IPS DF 19.7 (cell line): Measurements from ENCODE around the gene PLOD1.
"Not testable (repeated sequence)": the region's sequence is repeated elsewhere in the genome, so short reads cannot be mapped to it uniquely, and the experiment has no call there.

ENCODE experiments used
- DNase-seq: peaks from one replicate; pipeline ENCODE4 v3.0.0-alpha.2; 2013; ENCODE audit warnings: low read depth, low spot score

The PLOD1 gene

DNA sequence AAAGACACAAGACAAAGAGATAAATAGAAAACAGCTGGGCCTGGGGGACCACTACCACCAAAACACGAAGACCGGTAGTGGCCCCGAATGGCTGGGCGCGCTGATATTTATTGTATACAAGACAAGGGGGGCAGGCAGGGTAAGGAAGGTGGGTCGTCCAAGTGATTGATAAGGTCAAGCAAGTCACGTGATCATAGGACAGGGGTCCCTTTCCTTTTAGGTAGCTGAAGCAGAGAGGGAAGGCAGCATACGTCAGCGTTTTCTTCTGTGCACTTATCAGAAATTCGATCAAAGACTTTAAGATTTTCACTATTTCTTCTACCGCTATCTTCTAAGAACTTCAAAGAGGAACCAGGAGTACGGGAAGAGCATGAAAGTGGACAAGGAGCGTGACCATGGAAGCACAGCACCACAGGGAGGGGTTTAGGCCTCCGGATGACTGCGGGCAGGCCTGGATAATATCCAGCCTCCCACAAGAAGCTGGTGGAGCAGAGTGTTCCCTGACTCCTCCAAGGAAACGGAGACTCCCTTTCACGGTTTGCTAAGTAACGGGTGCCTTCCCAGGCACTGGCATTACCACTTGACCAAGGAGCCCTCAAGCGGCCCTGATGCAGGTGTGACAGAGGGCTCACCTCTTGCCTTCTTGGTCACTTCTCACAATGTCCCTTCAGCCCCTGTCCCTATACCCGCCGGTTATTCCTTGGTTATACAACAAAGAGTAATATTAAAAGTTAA lies 21.9 kb upstream of the PLOD1 start:
- DNase-seq, result not testable (repeated sequence)

DNA sequence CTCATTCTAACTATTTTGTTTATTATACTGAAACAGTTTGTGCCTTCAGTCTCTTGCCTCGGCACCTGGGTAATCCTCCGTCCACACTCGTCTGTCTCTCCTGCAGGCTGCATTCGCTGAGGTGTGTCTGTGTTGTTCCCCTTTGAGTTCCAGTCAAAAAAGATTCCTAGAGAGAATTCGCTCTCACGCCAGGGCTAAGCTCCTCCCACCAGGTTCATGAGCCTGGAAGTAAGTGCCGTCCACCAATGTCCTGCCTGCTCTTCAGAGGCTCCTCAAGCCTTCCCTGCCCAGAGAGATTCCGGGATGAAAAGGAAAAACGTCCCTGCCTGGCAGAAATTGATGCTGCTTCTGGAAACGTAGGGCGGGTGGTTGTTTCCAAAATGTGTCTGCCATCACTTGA lies 21.2 kb upstream of the PLOD1 start:
- DNase-seq, result no peak

DNA sequence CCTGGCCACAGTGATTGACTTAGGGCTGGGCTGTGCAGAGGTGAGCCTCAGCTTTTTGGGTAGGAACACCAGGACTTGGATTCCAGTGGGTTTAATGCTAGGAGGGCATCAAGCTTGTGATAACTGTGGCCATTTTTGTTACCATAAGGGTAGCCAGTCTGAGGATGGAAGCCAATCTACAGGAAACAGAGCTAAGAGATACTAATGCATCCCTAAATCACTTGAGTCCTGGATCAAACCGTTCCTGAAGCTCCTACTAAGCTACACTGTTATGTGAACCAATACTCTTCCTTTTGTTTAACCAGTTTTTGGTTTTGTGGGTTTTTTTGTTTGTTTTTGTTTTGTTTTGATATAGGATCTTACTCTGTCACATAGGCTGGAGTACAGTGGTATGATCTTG lies 20.5 kb upstream of the PLOD1 start:
- no peak for DNase-seq

DNA sequence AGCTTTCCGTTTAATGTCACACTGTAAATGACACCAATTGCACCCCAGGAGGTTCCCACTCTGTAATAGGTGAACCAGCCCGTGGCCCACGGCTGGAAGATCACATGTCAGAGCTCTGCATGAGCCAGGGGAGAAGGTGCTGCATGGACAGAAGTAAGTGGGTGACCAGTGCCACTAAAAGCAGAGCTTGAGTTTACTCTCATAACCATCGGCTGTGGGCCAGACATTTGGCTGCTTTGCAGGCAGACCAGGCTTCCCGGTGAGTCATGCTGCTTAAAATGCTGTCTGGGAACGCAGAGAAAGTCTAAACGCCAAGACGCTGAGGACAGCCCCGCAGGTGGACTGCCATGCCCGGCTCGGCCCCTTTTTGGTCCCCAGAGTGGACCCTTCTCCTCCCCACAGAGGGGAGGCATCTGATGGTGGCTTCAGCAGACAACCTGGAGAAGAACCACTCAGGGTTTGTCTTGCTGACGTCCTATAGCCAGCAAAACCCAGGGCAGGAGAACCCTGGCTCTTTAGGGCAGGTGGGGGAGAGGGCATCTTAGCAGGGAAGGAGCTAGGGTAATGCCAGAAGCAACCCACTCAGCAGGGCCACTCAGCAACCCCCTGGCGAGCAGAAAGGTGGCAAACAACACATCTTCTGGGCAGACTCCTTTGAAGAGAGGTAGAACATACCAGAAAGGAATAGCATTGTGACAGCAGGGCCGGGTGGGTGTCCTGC lies 15.6 kb upstream of the PLOD1 start:
- no peak for DNase-seq

DNA sequence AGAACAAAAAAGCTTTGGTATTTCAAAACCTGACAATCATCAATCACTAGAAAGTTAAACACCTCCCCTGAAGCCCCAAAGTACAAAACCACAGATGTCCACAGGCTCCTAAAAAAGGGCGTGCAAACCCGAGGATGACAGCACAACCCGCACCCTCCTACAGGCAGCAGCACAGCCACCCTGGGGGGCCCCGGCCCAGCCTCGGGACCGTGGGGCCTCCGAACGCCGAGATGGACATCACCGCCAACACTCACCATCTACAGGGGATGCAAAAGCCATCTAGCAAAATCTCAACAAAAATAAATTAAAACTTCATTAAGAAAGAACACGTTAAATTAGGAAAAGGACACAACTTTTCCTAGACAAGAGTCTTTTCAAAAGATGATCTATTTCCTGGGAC lies 14.9 kb upstream of the PLOD1 start:
- DNase-seq, result no peak

DNA sequence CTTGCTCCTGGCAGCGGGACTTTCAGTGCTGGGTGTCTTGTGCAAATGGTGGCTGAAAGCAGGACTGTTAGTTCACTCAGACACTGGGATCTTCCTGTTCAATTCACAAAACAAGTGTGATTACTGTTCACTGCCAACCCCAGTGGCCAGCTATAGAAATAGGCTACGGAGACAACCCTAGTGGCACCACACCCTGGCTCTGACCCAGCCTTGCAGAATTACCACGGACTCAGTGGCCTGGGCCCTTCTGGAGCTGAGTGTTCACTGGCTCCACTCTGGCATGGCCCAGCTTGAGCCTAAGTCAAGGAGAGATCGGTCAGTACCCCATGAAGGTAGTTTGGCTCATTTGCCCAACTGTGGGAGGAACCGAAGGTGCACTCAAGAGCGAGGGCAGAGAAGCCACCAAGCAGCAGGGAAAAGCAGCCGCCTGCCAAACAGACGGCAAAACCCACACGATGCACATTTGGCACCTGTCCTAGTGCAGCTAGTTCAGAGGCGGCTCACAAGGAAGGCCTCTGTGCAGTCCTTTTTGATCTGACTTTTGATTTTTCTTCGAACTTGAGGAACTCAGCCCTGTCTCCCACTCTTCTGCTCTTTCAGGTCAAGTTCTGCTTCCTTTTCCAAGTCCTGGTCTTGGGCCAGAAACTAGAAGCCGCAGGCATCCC lies 14.1 kb upstream of the PLOD1 start:
- DNase-seq, result no peak

DNA sequence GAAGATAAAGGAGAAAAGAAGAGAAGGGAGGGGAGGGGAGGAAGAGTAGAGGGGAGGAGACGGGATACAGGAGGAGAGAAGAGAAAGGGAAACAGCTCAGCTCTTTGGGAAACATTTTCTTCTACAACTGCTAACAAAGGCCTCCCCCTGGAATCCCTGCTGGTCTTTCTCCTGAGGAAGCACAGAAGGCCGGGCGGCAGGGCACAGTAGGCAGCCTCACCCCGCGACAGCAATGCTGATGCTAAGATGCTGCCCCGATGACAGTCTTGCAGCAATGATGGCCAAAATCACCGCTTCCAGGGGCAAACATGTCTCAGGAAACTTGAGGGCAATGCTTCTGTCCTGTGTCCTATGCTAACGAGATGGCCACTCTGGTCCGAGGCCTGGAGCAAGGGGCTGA lies 13.5 kb upstream of the PLOD1 start:
- no peak for DNase-seq

DNA sequence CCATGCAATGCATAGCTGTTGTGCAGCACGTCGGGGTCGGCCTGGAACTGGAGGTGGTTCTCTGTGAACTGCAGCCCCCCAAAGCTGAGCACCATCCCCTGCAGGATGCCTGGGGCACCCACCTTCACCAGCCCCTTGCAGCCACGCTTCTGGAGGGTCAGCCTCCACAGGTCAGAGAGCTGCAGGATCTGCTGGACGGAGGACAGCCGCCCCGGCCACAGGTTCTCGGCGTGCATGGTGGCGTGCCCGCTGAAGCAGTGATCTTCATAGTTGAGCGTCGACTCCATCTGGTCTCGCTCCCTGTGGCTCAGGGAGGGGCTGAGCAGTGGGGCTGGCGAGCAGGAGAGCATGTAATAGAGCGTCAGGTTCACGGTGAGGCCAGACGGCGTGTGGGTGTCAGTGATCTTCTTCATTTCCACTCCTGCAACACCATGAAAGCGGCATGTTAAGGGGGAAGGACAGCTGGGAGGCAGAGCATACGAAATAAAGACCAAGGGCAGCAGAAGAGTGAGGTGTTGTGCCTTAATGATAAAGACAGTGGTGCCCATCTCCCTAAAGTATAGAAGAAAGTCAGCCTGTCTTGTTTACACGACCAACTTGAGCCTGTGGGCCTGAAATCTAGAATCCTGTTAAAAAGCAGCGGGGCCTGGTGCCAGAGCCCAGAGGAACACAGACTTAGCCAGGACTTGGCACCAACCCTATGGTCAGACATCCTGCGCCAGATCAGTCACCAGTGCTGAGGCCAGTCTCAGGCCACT lies 11.3 kb upstream of the PLOD1 start:
- DNase-seq, result no peak

DNA sequence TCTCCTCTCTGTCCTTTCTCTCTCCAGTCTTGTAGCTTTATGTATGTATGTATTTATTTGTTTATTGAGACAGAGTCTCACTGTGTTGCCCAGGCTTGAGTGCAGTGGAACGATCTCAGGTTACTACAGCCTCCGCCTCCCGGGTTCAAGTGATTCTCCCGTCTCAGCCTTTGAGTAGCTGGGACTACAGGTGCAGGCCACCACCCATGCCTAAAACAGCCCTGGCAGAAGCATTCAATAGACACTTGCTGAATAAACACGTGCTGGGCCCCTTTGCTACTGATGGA lies 10.7 kb upstream of the PLOD1 start:
- DNase-seq, result no peak

DNA sequence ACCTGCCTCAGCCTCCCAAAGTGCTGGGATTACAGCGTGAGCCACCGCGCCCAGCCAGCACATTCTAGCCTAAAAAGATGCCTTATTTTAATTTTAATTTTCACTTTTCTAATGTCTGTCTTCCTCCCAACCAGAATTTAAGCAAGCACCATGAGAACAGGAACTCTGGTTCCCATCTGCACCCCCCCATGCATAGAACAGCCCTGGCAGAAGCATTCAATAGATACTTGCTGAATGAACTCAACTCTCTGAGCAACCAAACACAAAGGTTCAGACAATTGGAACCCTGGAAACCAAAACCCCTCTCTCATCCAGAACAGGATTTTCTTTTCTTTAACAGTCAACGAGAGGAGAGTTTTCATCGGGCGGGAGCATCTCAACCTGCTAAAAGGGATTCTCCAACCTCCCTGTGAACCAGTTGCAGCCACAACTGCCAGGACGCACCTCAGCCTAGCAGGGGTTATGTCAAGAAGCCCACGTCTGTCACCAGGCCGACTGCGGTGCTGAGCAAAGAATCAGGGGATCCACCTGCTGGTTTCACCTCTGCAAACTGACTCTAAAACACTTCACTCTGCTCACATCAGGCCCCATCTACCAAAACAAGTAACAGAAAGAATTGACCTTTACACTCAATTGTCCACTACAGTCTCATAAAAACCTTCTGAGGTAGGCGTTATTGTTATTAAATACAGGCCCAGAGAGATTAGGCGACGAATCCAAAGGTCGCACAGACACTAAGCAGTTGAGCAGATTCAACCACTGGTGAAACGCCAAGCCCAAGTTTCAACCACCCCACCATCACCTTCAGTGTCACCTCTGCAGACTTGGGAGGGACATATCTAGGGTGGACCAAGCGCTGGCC lies 10.0 kb upstream of the PLOD1 start:
- no peak for DNase-seq

DNA sequence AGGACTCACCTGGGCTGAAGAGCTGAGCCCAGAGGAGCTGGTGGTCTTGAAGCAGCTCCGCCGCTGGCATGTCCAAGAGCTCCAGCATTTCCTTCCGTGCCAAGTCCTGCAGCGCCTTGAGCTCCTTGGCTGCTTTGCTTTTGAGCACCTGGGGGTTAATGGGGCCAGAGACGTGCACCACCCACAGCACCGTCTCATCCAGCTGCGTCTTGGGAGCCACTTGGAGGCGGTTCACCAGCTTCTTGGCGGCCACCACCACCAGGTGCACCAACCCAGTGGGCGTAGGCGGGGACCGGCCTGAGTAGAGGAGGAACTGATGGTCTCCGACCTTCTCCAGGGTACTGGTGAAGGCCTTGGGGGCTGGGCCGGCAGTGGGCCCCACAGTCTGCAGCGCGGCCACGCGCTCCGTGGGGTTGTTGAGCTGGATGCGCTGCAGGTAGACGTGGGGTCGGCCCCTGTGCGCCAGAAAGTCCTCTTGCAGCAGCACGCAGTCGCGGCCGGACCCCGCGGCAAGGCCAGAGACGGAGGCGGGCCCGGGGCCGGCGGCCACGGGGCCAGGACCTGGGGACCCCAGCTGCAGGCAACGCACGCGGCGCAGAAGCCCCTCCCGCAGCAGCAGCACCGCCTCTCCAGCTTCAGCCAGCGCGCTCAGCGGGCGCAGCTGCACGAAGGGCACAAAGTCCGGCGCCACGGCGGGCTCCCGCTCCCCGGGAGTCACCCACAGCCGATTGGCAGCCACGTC lies 9.2 kb upstream of the PLOD1 start:
- DNase-seq, result not testable (repeated sequence)

DNA sequence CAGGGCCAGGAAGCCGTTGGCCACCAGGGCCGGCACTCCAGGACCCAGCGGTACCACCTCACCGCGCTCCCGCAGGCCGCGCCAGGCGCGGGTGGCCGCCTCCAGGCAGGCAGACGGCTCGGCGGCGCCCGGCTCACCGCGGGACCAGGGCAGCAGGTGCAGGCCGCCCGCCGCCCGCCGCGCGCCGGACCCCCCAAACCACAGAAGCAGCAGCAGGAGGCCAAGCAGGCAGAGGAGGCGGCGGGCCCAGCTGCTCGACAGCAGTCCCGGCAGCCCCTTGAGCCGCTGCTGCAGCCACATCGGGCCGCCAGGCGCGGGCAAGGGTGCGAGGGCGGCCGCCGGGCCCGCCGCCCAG lies 8.6 kb upstream of the PLOD1 start:
- DNase-seq, result no peak

DNA sequence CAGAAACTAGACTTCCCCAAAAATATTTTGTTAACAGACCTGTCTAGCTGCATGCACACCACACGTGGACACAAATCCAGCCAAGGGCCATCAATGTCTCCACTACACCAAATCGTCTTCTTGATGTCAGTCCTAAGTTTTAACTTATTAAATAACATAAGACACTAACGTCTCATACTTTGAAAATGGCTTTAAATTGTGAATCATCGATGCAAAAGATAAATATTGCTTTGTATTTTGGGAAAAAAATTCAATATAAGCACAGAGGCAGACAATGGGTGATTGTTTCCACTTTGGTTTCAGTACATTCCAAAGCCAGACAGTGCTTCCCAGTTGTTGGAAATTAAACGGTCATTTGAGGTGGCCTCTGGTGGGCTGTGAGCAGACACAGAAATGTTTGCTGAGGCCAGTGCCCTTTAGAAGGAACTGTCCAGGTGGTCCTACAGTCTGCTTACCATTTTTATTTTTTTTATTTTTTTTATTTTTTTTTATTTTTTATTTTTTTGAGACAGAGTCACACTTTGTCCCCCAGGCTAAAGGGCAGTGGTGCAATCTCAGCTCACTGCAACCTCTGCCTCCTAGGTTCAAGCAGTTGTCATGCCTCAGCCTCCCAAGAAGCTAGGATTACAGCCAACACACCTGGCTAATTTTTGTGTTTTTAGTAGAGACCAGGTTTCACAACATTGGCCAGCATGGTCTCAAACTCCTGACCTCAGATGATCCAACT lies 6.5 kb upstream of the PLOD1 start:
- no peak for DNase-seq

DNA sequence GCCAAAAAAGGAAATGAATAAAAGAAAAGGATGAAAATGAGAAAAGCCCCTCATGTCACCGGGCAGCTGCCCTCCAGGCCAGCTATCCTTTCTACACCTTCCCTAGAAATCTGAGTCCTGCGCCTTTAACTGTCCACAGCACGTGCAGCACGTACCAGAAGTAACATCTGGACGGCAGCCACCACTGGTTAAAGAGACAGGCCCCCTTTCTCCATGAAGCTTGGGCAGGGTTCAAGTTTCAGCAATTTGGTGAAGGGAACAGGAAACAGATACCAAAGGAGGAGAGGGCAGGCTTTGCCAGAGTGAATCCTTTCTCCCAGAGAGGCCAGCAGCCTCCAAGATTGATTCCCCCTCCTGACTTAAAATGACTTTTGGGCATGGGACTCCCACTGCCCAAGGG lies 4.7 kb upstream of the PLOD1 start:
- DNase-seq, result no peak

DNA sequence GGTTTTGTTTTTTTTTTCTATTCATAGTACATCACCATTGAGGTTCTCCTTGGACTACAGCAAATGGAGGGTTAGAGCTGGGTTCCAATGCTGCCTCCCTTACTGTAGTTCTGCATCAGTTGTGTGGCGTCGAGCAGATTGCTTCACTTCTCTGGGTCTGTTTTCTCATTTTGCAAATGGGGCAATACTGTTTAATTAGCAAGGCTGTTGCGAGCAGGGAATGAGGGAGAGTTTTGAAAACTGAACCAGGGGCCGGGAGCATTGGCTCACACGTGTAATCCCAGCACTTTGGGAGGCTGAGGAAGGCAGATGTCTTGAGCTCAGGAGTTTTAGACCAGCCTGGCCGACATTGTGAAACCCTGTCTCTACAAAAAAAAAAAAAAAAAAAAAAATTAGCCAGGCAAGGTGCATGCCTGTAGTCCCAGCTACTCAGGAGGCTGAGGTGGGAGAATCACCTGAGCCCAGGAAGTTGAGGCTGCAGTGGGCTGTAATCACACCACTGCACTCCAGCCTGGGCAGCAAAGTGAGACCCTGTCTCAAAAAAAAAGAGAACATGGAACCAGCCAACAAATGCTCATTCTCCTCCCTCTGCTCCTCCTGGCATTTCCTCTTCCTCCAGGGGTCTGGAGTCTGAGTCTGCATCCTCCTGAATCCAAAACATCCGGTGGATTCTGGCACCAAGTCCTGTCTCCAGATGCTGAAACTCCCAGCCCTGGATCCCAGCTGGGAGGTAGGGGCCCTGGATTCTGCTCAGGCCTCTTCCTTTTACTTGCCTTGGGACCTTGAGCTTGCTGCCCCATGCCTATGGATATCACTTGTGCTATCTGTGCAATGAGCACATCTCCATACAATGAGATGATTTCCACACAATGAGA lies 3.7 kb upstream of the PLOD1 start:
- DNase-seq, result no peak

DNA sequence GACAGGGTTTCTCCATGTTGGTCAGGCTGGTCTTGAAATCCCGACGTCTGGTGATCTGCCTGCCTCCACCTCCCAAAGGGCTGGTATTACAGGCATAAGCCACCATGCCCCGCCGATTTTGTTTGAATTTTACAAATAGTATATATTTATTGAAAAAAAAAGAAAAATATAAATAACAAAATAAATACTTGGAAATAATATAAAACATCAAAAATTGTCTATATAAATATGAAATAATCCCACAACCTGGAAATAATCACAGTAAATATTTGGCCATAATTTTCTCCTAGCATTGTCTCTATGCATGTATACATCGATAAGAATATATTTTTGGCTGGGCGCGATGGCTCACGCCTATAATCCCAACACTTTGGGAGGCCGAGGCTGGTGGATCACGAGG lies 2.7 kb upstream of the PLOD1 start:
- DNase-seq, result no peak

DNA sequence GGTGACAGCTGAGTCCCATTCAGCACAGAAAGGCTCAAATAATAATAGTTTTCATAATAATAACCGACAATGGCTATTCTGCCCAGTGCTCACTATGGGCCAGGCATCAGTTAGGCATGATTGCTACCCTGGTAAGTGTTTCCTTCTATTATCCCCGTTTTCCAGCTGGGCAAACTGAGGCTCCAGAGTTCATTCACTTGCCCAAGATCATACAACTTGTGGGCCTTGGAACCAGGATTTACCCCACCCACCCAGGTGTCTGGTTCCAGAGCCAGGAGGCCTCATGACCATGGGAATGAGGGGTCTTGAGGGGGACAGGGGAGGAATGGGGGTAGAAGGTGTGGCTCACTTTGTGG lies 518 bp downstream of the PLOD1 start:
- no peak for DNase-seq

DNA sequence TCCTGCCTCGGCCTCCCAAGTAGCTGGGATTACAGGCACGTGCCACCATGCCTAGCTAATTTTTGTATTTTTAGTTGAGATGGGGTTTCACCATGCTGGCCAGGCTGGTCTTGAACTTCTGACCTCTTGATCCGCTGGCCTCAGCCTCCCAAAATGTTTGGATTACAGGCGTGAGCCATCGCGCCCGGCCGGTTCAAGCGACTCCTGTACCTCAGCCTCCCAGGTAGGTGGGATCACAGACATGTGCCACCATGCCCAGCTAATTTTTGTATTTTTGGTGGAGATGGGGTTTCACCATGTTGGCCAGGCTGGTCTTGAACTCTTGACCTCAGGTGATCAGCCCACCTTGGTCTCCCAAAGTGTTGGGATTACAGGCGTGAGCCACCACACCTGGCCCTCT lies 1.2 kb downstream of the PLOD1 start:
- not testable (repeated sequence) for DNase-seq
